Measurements from ENCODE around the gene NACAD.

The NACAD gene

GRCh38 chr7:45073786-45074527, 14.8 kb downstream of the NACAD start:
- peak; percentile 95 for DNase-seq

GRCh38 chr7:45073031-45073785, 15.6 kb downstream of the NACAD start:
- peak; percentile 81 for DNase-seq

- no peak for DNase-seq
These were observed 16.4 kb downstream of the NACAD start for GRCh38 chr7:45072131-45073030.

GRCh38 chr7:45071528-45071927, 17.2 kb downstream of the NACAD start:
- DNase-seq, result no peak

- DNase-seq, result no peak
These were observed 18.5 kb downstream of the NACAD start for GRCh38 chr7:45070254-45070642.

GRCh38 chr7:45069444-45070253, 19.1 kb downstream of the NACAD start:
- DNase-seq, result no peak

GRCh38 chr7:45068236-45069023, 20.3 kb downstream of the NACAD start:
- no peak for DNase-seq

GRCh38 chr7:45067582-45067981, 21.2 kb downstream of the NACAD start:
- no peak for DNase-seq

GRCh38 chr7:45066409-45066808, 22.4 kb downstream of the NACAD start:
- DNase-seq, result no peak

- DNase-seq, result no peak
These were observed 23.5 kb downstream of the NACAD start for GRCh38 chr7:45065031-45065995.

- no peak for DNase-seq
These were observed 24.6 kb downstream of the NACAD start for GRCh38 chr7:45064047-45064725.

- DNase-seq, result no peak
These were observed 26.9 kb downstream of the NACAD start for GRCh38 chr7:45061806-45062425.

GRCh38 chr7:45061352-45061751, 27.4 kb downstream of the NACAD start:
- DNase-seq, result no peak

GRCh38 chr7:45060295-45060694, 28.5 kb downstream of the NACAD start:
- DNase-seq, result no peak

GRCh38 chr7:45057878-45058277, 30.9 kb downstream of the NACAD start:
- DNase-seq, result no peak

GRCh38 chr7:45055594-45056219, 33.1 kb downstream of the NACAD start:
- DNase-seq, result no peak

- DNase-seq, result no peak
These were observed 33.8 kb downstream of the NACAD start for GRCh38 chr7:45055016-45055415.

- DNase-seq, result no peak
These were observed 34.3 kb downstream of the NACAD start for GRCh38 chr7:45054442-45054841.

GRCh38 chr7:45053941-45054340, 34.8 kb downstream of the NACAD start:
- DNase-seq, result no peak

Measured in DMS79 treated with DMSO at 0.1 percent for 48 hours (cell line).